ENCODE results near the gene SH3RF1.

DNA sequence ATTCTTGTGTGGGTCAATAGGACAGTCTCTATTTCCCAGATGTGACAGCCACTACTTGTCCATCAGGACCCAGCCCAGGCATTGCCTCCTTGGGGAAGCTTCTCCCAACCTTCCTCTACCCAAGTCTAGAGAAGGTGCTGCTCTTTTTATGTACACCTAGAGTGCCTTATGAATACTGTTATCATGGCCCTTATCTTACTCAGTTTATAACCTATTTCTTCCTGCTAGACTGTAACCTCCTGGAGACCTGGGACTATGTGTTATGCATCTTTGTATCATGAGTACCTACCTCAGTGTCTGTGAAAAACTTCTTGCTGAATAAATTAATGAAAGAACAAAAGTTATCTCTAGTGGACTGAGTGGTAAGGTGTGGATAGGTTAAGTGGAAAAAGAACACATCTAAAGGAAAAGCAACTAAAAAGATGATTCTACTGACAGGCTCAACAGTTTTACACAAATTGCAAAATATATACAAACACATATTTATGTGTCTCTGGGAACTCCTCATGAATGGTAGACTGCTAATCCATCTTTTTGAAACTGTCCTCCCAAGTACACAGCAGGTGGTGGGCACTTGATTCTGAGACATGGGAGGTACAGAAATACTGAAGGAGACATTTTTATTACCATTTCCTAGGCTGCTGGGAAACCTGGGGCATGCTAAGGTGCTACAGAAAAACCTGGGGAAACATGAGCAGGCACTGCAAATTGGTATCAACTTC, 106.6 kb downstream of the SH3RF1 start:
- TF ChIP-seq, protein P1, sequence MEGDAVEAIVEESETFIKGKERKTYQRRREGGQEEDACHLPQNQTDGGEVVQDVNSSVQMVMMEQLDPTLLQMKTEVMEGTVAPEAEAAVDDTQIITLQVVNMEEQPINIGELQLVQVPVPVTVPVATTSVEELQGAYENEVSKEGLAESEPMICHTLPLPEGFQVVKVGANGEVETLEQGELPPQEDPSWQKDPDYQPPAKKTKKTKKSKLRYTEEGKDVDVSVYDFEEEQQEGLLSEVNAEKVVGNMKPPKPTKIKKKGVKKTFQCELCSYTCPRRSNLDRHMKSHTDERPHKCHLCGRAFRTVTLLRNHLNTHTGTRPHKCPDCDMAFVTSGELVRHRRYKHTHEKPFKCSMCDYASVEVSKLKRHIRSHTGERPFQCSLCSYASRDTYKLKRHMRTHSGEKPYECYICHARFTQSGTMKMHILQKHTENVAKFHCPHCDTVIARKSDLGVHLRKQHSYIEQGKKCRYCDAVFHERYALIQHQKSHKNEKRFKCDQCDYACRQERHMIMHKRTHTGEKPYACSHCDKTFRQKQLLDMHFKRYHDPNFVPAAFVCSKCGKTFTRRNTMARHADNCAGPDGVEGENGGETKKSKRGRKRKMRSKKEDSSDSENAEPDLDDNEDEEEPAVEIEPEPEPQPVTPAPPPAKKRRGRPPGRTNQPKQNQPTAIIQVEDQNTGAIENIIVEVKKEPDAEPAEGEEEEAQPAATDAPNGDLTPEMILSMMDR (IDR thresholded peaks at IDR 0.05) = no peak
- TF ChIP-seq POLR2AphosphoS5 (IDR thresholded peaks at IDR 0.05) (no peak), POLR2A (IDR thresholded peaks at IDR 0.05) (no peak)
